Naive thymus-derived CD8-positive, alpha-beta T cell (primary cell): ENCODE data around the gene LMF1. TPM values are rescaled to one million over a fixed set of nuclear protein-coding genes. Genes with fewer than 3 reads are reported as not detected.
A peak's percentile ranks its signal among the peaks of the same experiment; 100 is the strongest.
"Not testable (repeated sequence)": the region's sequence is repeated elsewhere in the genome, so short reads cannot be mapped to it uniquely, and the experiment has no call there.

Experiments
- ATAC-seq, 2 donors: fragments of 150-1000 bp; cut with Tn5 transposase in 1 of 2; sonication (Bioruptor Pico), chemical (Tn5 transposase) in 1 of 2; 1 replicate in 1 of 2; 2 replicates in 1 of 2; pipeline ENCODE4 v1.10.0; 2021; ENCODE audit warnings: mild to moderate bottlenecking in 2 of 2, moderate library complexity in 2 of 2
- POLR2A ChIA-PET: fragments of 350-600 bp; sonication (Branson Sonifier 250); formaldehyde crosslinking; loops from one replicate; lab custom pipeline; 2021; ENCODE audit warnings: antibody characterized with exemption; lab: Charles Lee
- DNase-seq, 10 donors: peaks; one replicate each; pipeline versions ENCODE4 v3.0.0 to v3.0.0-alpha.2; 2020 to 2022
- H3K27ac Mint-ChIP-seq, 10 donors: one replicate each; pipeline ENCODE4 v1.8.0; 2020 to 2022; ENCODE audit warnings: mild to moderate bottlenecking in 10 of 10, mixed read lengths in 10 of 10, moderate library complexity in 4 of 10, inconsistent platforms in 1 of 10
- H3K27me3 Mint-ChIP-seq, 5 donors: one replicate each; pipeline ENCODE4 v1.8.0; 2021 to 2022; ENCODE audit warnings: mixed read lengths in 5 of 5
- H3K36me3 Mint-ChIP-seq, 3 donors: one replicate each; pipeline ENCODE4 v1.8.0; 2020 to 2022; ENCODE audit warnings: mixed read lengths in 3 of 3, mild to moderate bottlenecking in 2 of 3, inconsistent platforms in 1 of 3
- H3K4me1 Mint-ChIP-seq, 4 donors: one replicate each; pipeline ENCODE4 v1.8.0; 2021 to 2022; ENCODE audit warnings: mixed read lengths in 4 of 4
- H3K4me3 Mint-ChIP-seq, 10 donors: one replicate each; pipeline ENCODE4 v1.8.0; 2020 to 2022; ENCODE audit warnings: mild to moderate bottlenecking in 10 of 10, mixed read lengths in 10 of 10, moderate library complexity in 6 of 10, inconsistent platforms in 1 of 10
- H3K9me3 Mint-ChIP-seq, 9 donors: one replicate each; pipeline ENCODE4 v1.8.0; 2020 to 2022; ENCODE audit warnings: mixed read lengths in 9 of 9, mild to moderate bottlenecking in 3 of 9, inconsistent platforms in 1 of 9, moderate library complexity in 1 of 9
- polyA plus RNA-seq, 3 donors: library from polyadenylated mRNA; unstranded; fragments of 300-500 nt; fragmentation: Illumina TruSeq; gene quantifications; one replicate each; pipeline ENCODE4 v1.2.3, GENCODE V29; 2021
- total RNA-seq, 8 experiments: library from RNA in 2 of 8; stranded (reverse) in 2 of 8; gene quantifications; one replicate each; pipeline ENCODE4 v1.2.3 and lab custom pipeline; 2021 to 2026

The LMF1 gene
- total and polyA plus RNA-seq, 5 experiments from 2014 or later: 12.2 to 45.1 (median 13.6) TPM

- no peak overlapping the region for H3K27ac Mint-ChIP-seq
- DNase-seq: no peak
- peaks cover 0 to 31% (median 4%) of the 10 kb centered on the region in 5 donors for H3K27me3 Mint-ChIP-seq
- no peaks in the 10 kb centered on the region for H3K36me3 Mint-ChIP-seq
- ATAC-seq: no peak
- H3K4me3 Mint-ChIP-seq: no peak overlapping the region
- POLR2A ChIA-PET: no interaction called here
- peaks cover 8 to 11% (median 10%) of the 10 kb centered on the region in 4 donors for H3K4me1 Mint-ChIP-seq
- no peaks in the 10 kb centered on the region for H3K9me3 Mint-ChIP-seq
Measured at GRCh38 chr16:822174-822908, 148.4 kb downstream of the LMF1 start.

- no peaks in the 10 kb centered on the region for H3K9me3 Mint-ChIP-seq
- DNase-seq (no peak), ATAC-seq (no peak)
- no peak overlapping the region for H3K27ac Mint-ChIP-seq
- H3K36me3 Mint-ChIP-seq: no peaks in the 10 kb centered on the region
- H3K4me3 Mint-ChIP-seq: no peak overlapping the region
- peaks cover 0 to 31% (median 4%) of the 10 kb centered on the region in 5 donors for H3K27me3 Mint-ChIP-seq
- peaks cover 8 to 11% (median 10%) of the 10 kb centered on the region in 4 donors for H3K4me1 Mint-ChIP-seq
- POLR2A ChIA-PET: no interaction called here
Measured at GRCh38 chr16:821751-822150, 149.0 kb downstream of the LMF1 start.

GRCh38 chr16:820748-821147 lies 150.0 kb downstream of the LMF1 start:
- H3K27me3 Mint-ChIP-seq: peaks cover 0 to 34% (median 4%) of the 10 kb centered on the region in 5 donors
- no peak overlapping the region for H3K4me3 Mint-ChIP-seq
- ATAC-seq (no peak), DNase-seq (no peak)
- no peak overlapping the region for H3K27ac Mint-ChIP-seq
- POLR2A ChIA-PET: no interaction called here
- peaks cover 8 to 11% (median 10%) of the 10 kb centered on the region in 4 donors for H3K4me1 Mint-ChIP-seq
- no peaks in the 10 kb centered on the region for H3K36me3 Mint-ChIP-seq
- H3K9me3 Mint-ChIP-seq: no peaks in the 10 kb centered on the region

DNA sequence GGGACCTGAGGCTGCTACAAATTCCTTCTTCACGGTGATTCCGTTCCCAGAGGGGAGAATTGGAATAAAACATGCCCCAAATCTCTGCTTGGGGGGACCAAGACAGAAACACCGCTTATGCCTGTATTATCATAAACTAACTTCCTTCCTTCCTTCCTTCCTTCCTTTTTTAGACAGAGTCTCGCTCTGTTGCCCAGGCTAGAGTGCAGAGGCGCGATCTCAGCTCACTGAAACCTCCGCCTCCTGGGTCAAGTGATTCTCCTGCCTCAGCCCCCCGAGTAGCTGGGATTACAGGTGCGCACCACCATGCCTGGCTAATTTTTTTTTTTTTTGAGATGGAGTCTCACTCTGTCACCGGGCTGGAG lies 150.8 kb downstream of the LMF1 start:
- Mint-ChIP-seq H3K27me3 (peaks cover 0 to 38% (median 4%) of the 10 kb centered on the region in 5 donors), H3K4me3 (peak overlapping the region in 5 of 10 donors; percentile 7 to 77 (median 57)), H3K4me1 (peaks cover 8 to 11% (median 10%) of the 10 kb centered on the region in 4 donors), H3K27ac (peak overlapping the region in 8 of 10 donors; percentile 29 to 88 (median 64))
- ATAC-seq, H3K9me3 Mint-ChIP-seq, POLR2A ChIA-PET, DNase-seq, H3K36me3 Mint-ChIP-seq: not testable (repeated sequence)

DNA sequence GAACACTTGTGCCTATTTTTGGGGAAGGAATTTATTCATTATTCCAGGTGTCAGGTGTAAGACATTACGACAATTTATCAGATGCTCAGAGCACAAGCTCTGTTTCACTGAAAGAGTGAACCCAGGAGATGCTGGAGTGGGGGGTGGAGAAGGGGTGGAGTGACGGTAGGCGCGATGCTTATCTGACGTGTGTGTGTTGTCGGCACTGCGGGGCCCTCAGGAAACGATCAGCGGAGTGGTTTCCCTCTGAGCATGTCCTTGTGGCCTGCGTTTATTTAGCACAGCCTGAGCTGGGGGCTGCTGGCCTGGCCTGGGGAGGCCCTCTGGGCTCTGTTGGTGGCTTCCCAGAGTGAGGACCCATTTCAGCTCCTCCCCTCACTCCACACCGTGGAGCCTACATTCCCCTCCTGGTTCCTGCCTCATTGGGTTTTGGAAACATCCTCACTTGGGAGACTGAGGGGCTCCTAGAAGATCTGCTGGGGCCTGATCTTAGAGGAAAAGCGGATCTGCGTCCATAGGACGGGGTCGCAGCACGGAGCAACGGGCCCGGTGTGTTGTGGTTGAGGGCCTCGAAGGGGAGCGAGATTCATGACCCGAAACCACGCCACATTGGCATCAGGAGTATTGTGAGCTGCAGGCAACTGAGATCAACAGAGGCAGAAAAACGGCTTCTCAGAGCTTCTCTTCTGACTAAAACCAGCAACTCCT lies 151.3 kb downstream of the LMF1 start:
- H3K9me3 Mint-ChIP-seq: no peaks in the 10 kb centered on the region
- H3K4me1 Mint-ChIP-seq: peaks cover 8 to 11% (median 10%) of the 10 kb centered on the region in 4 donors
- ATAC-seq (peak; percentile 73 to 96), DNase-seq (peak in 6 of 10 donors; percentile 9 to 64 (median 48))
- peak overlapping the region in 9 of 10 donors; percentile 50 to 88 (median 70) for H3K27ac Mint-ChIP-seq
- peak overlapping the region in 5 of 10 donors; percentile 21 to 69 (median 54) for H3K4me3 Mint-ChIP-seq
- POLR2A ChIA-PET: interaction anchor here (0.9 kb wide), 1 partner anchor 12 kb away, joined by 3 read pairs; no protein-coding TSS in a partner anchor
- peaks cover 0 to 43% (median 4%) of the 10 kb centered on the region in 5 donors for H3K27me3 Mint-ChIP-seq
- no peaks in the 10 kb centered on the region for H3K36me3 Mint-ChIP-seq

- Mint-ChIP-seq H3K36me3 (no peaks in the 10 kb centered on the region), H3K9me3 (no peaks in the 10 kb centered on the region), H3K4me3 (no peak overlapping the region), H3K27ac (no peak overlapping the region), H3K27me3 (peaks cover 0 to 47% (median 4%) of the 10 kb centered on the region in 5 donors), H3K4me1 (peaks cover 10 to 14% (median 11%) of the 10 kb centered on the region in 4 donors)
- POLR2A ChIA-PET: interaction anchor here (0.9 kb wide), 1 partner anchor 11 kb away, joined by 3 read pairs; no protein-coding TSS in a partner anchor
- ATAC-seq (no peak), DNase-seq (no peak)
Measured at GRCh38 chr16:818592-818991, 152.2 kb downstream of the LMF1 start.

GRCh38 chr16:818132-818531 lies 152.7 kb downstream of the LMF1 start:
- no peaks in the 10 kb centered on the region for H3K36me3 Mint-ChIP-seq
- POLR2A ChIA-PET: no interaction called here
- DNase-seq (no peak), ATAC-seq (no peak)
- H3K27me3 Mint-ChIP-seq: peaks cover 0 to 42% (median 4%) of the 10 kb centered on the region in 5 donors
- H3K9me3 Mint-ChIP-seq: no peaks in the 10 kb centered on the region
- H3K4me1 Mint-ChIP-seq: peaks cover 10 to 14% (median 12%) of the 10 kb centered on the region in 4 donors
- H3K4me3 Mint-ChIP-seq: peak overlapping the region in 1 of 10 donors; percentile 37
- no peak overlapping the region for H3K27ac Mint-ChIP-seq

- peak overlapping the region in 2 of 10 donors; percentile 37 to 43 for H3K4me3 Mint-ChIP-seq
- no peak for ATAC-seq
- DNase-seq: no peak
- POLR2A ChIA-PET: no interaction called here
- no peak overlapping the region for H3K27ac Mint-ChIP-seq
- peaks cover 0 to 48% (median 7%) of the 10 kb centered on the region in 5 donors for H3K27me3 Mint-ChIP-seq
- H3K4me1 Mint-ChIP-seq: peaks cover 10 to 17% (median 13%) of the 10 kb centered on the region in 4 donors
- H3K9me3 Mint-ChIP-seq: no peaks in the 10 kb centered on the region
- H3K36me3 Mint-ChIP-seq: no peaks in the 10 kb centered on the region
Measured at GRCh38 chr16:817001-817906, 153.5 kb downstream of the LMF1 start.

GRCh38 chr16:815861-816260 lies 154.9 kb downstream of the LMF1 start:
- H3K4me3 Mint-ChIP-seq: peak overlapping the region in 1 of 10 donors; percentile 8
- POLR2A ChIA-PET: no interaction called here
- H3K27ac Mint-ChIP-seq: no peak overlapping the region
- H3K27me3 Mint-ChIP-seq: peaks cover 0 to 43% (median 7%) of the 10 kb centered on the region in 5 donors
- H3K36me3 Mint-ChIP-seq: no peaks in the 10 kb centered on the region
- peaks cover 6 to 17% (median 13%) of the 10 kb centered on the region in 4 donors for H3K4me1 Mint-ChIP-seq
- H3K9me3 Mint-ChIP-seq: no peaks in the 10 kb centered on the region
- DNase-seq (no peak), ATAC-seq (no peak)

- DNase-seq (no peak), ATAC-seq (no peak)
- H3K4me1 Mint-ChIP-seq: peaks cover 5 to 13% (median 10%) of the 10 kb centered on the region in 4 donors
- peaks cover 0 to 40% (median 7%) of the 10 kb centered on the region in 5 donors for H3K27me3 Mint-ChIP-seq
- no peaks in the 10 kb centered on the region for H3K9me3 Mint-ChIP-seq
- H3K27ac Mint-ChIP-seq: peak overlapping the region in 1 of 10 donors; percentile 49
- POLR2A ChIA-PET: no interaction called here
- no peak overlapping the region for H3K4me3 Mint-ChIP-seq
- H3K36me3 Mint-ChIP-seq: no peaks in the 10 kb centered on the region
Measured at GRCh38 chr16:814974-815373, 155.8 kb downstream of the LMF1 start.

DNA sequence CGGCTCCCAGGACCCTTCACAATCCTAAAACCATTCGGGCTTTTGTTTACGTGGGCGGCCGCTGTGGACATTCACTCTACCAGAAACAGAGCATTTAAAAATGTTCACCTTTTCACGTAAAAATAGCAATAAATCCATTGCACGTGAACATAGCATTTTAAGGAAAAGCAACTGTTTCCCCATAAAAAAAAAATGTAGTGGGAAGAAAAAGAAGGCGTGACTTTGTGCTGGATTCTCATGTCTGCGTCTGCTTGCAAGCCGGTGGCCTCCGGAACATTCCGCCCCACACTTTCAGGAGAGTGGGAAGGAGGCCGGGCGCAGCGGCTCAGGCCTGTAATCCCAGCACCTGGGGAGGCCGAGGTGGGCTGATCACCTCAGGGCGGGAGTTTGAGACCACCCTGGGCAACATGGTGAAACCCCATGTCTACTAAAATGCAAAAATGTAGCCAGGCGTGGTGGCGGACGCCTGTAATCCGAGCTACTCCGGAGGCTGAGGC lies 156.8 kb downstream of the LMF1 start:
- POLR2A ChIA-PET: no interaction called here
- Mint-ChIP-seq H3K27me3 (peaks cover 0 to 37% (median 7%) of the 10 kb centered on the region in 5 donors), H3K4me1 (peaks cover 0 to 8% (median 7%) of the 10 kb centered on the region in 4 donors), H3K27ac (no peak overlapping the region), H3K36me3 (no peaks in the 10 kb centered on the region), H3K9me3 (no peaks in the 10 kb centered on the region), H3K4me3 (peak overlapping the region in 2 of 10 donors; percentile 14 to 33)
- ATAC-seq (no peak), DNase-seq (no peak)
